T-helper 17 cell (primary cell): ENCODE results near the gene KRT4. TPM values are rescaled to one million over a fixed set of nuclear protein-coding genes. Genes with fewer than 3 reads are reported as not detected.

Experiments
- ATAC-seq: fragments of 150-1000 bp; cut with Tn5 transposase; 2 replicates; pipeline ENCODE4 v1.10.0; 2021; ENCODE audit warnings: mild to moderate bottlenecking, moderate library complexity
- DNase-seq, 3 donors: peaks; one replicate each; pipeline versions ENCODE4 v3.0.0 to v3.0.0-alpha.2; 2020 to 2021
- H3K9me3 ChIP-seq: one replicate; pipeline ENCODE4 v1.7.0; 2013; ENCODE audit warnings: low read length, mild to moderate bottlenecking; ENCODE audit not compliant: control insufficient read depth, poor library complexity, severe bottlenecking
- H3K27ac Mint-ChIP-seq: one replicate; pipeline ENCODE4 v1.8.0; 2022; ENCODE audit warnings: mild to moderate bottlenecking, moderate library complexity, mixed read lengths
- H3K27me3 Mint-ChIP-seq: one replicate; pipeline ENCODE4 v1.8.0; 2022; ENCODE audit warnings: mixed read lengths
- H3K36me3 Mint-ChIP-seq: one replicate; pipeline ENCODE4 v1.8.0; 2022; ENCODE audit warnings: low read depth, mixed read lengths
- H3K4me1 Mint-ChIP-seq: one replicate; pipeline ENCODE4 v1.8.0; 2022; ENCODE audit warnings: mild to moderate bottlenecking, mixed read lengths
- H3K4me3 Mint-ChIP-seq: one replicate; pipeline ENCODE4 v1.8.0; 2022; ENCODE audit warnings: mild to moderate bottlenecking, moderate library complexity, mixed read lengths
- total RNA-seq, 4 donors: library from RNA in 2 of 4; stranded (reverse) in 2 of 4; gene quantifications; one replicate each; pipeline ENCODE4 v1.2.3 and lab custom pipeline; 2022 to 2026

Gene KRT4
- total RNA-seq, 2 donors from 2014 or later, result not detected

DNA sequence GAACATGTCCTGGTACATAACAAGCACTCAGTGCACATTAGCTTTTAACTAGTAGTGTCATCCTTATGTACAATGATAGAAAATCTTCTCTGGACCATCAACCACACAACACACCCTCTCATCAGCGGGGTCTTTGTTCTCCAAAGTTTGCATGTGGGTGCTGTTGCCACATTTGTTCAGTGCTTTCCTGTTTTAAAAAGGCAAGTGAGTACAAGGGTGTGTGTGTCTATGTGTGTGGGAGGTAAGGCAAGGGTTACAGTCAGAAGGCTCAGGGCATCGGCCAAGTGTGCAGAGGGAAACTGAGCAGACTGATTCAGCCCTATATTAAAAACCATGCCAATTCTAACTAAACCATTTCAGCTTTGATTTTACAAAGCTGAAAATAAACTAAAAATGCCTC is 54.7 kb downstream of the KRT4 start:
- DNase-seq, result no peak
- no peaks in the 10 kb centered on the region for H3K9me3 ChIP-seq
- Mint-ChIP-seq H3K4me1 (no peaks in the 10 kb centered on the region), H3K36me3 (no peaks in the 10 kb centered on the region), H3K4me3 (no peak overlapping the region), H3K27ac (no peak overlapping the region), H3K27me3 (peaks cover 5% of the 10 kb centered on the region)
- ATAC-seq, result no peak

DNA sequence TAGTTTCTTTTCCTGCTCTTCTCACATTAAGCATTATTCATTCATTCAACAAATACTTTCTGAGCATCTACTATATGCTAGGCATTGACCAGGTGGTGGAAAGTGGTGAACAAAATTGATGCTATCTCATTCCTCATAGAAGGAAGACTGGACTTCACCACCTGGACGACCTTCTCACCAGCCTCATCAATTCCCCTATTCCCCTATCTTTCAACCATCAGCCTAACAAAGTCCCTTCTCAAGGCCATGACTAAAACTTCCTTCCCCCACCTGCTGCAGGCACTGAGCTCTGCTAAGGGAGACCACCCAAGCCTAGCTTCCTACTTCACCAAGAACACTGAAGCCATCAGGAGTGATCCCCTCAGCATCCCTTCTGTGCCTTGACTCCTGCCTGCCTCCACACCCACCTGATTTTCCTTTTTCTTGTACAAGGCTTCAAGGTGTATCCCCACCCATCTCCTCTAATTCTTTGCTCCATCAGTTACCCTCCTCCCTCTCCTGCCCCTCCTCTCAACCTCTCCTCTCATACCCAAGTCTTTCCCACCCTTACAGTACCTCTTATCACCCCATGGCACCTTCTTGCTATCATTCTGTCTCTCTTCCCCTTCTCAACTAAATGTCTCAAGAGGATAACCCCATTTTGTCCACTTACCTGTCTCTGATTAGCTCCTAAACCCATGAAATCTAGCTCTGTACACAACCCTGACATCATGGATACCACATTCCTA is 56.3 kb downstream of the KRT4 start:
- Mint-ChIP-seq H3K4me3 (no peak overlapping the region), H3K27me3 (peaks cover 15% of the 10 kb centered on the region), H3K4me1 (no peaks in the 10 kb centered on the region), H3K36me3 (no peaks in the 10 kb centered on the region), H3K27ac (no peak overlapping the region)
- no peaks in the 10 kb centered on the region for H3K9me3 ChIP-seq
- ATAC-seq, result no peak
- DNase-seq, result no peak

Other genes starting within 250 kb of the KRT4 start
- gene KRT74, start 240.3 kb downstream of the KRT4 start, total RNA-seq, result not detected
- gene KRT72, start 212.7 kb downstream of the KRT4 start, total RNA-seq, result 1 to 10 TPM in 1 of 2 donors, under 1 TPM in 1; 0.60 to 1.6 TPM
- 1 to 10 TPM in 1 of 2 donors, under 1 TPM in 1; 0.40 to 1.1 TPM for gene KRT73, start 195.6 kb downstream of the KRT4 start, total RNA-seq
- not detected for gene KRT2, start 161.9 kb downstream of the KRT4 start, total RNA-seq
- gene KRT1, start 133.7 kb downstream of the KRT4 start, total RNA-seq, result 1 to 10 TPM in 1 of 2 donors, under 1 TPM in 1; 0.83 to 3.1 TPM
- gene KRT77, start 110.6 kb downstream of the KRT4 start, total RNA-seq, result not detected
- gene KRT76, start 36.8 kb downstream of the KRT4 start, total RNA-seq, result not detected
- not detected for gene KRT3, start 18.0 kb downstream of the KRT4 start, total RNA-seq
- not detected for gene KRT79, start 20.2 kb upstream of the KRT4 start, total RNA-seq
- not detected for gene KRT78, start 34.9 kb upstream of the KRT4 start, total RNA-seq
- 1 to 10 TPM in 1 of 2 donors, under 1 TPM in 1; 0.67 to 3.2 TPM for gene KRT8, start 91.0 kb upstream of the KRT4 start, total RNA-seq
- 1 to 10 TPM; 1.8 to 3.2 TPM for gene KRT18, start 135.0 kb upstream of the KRT4 start, total RNA-seq
- gene EIF4B, start 192.3 kb upstream of the KRT4 start, total RNA-seq, result 100 to 1,000 TPM; 635 to 667 TPM
- gene TNS2, start 235.9 kb upstream of the KRT4 start, total RNA-seq, result 1 to 10 TPM; 1.4 to 3.1 TPM